OCI-LY1 (cell line): ENCODE data around the gene RTCB.
A peak's percentile ranks its signal among the peaks of the same experiment; 100 is the strongest.

Source experiments
- H2AFZ ChIP-seq: fragments of 200-600 bp; sonication (generic), shearing (Covaris generic); 2 replicates; pipeline ENCODE4 v1.6.0; 2014; ENCODE audit warnings: antibody characterized with exemption, mild to moderate bottlenecking, low read length
- H3F3A ChIP-seq: fragments of 200-600 bp; sonication (generic), shearing (Covaris generic); 2 replicates; pipeline ENCODE4 v1.6.0; 2014; ENCODE audit warnings: mild to moderate bottlenecking, antibody characterized with exemption, low read length, moderate library complexity; ENCODE audit not compliant: insufficient read depth
- H3K27ac ChIP-seq: fragments of 200-600 bp; sonication (generic); 2 replicates; pipeline ENCODE4 v1.5.1; 2014; ENCODE audit warnings: low read length, mixed run types, mild to moderate bottlenecking, low read depth; ENCODE audit not compliant: poor library complexity, severe bottlenecking
- H3K27me3 ChIP-seq: fragments of 200-600 bp; sonication (generic); 2 replicates; pipeline ENCODE4 v1.6.0; 2014; ENCODE audit warnings: antibody characterized with exemption, mild to moderate bottlenecking, low read length, moderate library complexity; ENCODE audit not compliant: insufficient read depth
- H3K36me3 ChIP-seq: fragments of 200-600 bp; sonication (generic); 2 replicates; pipeline ENCODE4 v1.6.1; 2014; ENCODE audit warnings: mild to moderate bottlenecking, antibody characterized with exemption, low read length, moderate library complexity, mixed read lengths; ENCODE audit not compliant: insufficient read depth
- H3K4me1 ChIP-seq: fragments of 200-600 bp; sonication (generic); 2 replicates; pipeline ENCODE4 v1.5.1; 2014; ENCODE audit warnings: mild to moderate bottlenecking, low read length, moderate library complexity; ENCODE audit not compliant: insufficient read depth, severe bottlenecking
- H3K4me2 ChIP-seq: fragments of 200-600 bp; sonication (generic), shearing (Covaris generic); 2 replicates; pipeline ENCODE4 v1.6.1; 2014; ENCODE audit warnings: low read length
- H3K4me3 ChIP-seq: fragments of 200-600 bp; sonication (generic); 2 replicates; pipeline ENCODE4 v1.5.1; 2014; ENCODE audit warnings: low read length, low read depth, mild to moderate bottlenecking, mixed read lengths; ENCODE audit not compliant: poor library complexity, severe bottlenecking
- H3K79me2 ChIP-seq: fragments of 200-600 bp; shearing (Covaris generic); 2 replicates; pipeline ENCODE4 v1.6.1; 2016; ENCODE audit warnings: mixed run types, low read length, mixed read lengths; ENCODE audit not compliant: insufficient read depth
- H3K9ac ChIP-seq: fragments of 200-600 bp; sonication (generic), shearing (Covaris generic); 2 replicates; pipeline ENCODE4 v1.6.1; 2014; ENCODE audit warnings: mild to moderate bottlenecking, low read length, mixed read lengths
- H3K9me2 ChIP-seq: fragments of 200-600 bp; sonication (generic), shearing (Covaris generic); 2 replicates; pipeline ENCODE4 v1.6.1; 2014; ENCODE audit warnings: low read depth, mild to moderate bottlenecking, low read length, mixed read lengths
- H3K9me3 ChIP-seq: fragments of 200-600 bp; shearing (Covaris generic); 2 replicates; pipeline ENCODE4 v1.6.1; 2014; ENCODE audit warnings: low read length, mixed read lengths
- H4K20me1 ChIP-seq: fragments of 200-600 bp; sonication (generic), shearing (Covaris generic); 2 replicates; pipeline ENCODE4 v1.6.0; 2016; ENCODE audit warnings: mild to moderate bottlenecking, low read length; ENCODE audit not compliant: insufficient read depth
- EZH2 ChIP-seq: fragments of 200-600 bp; sonication (generic), shearing (Covaris generic); IDR thresholded peaks from 2 replicates; pipeline ENCODE4 v1.8.0; 2017; ENCODE audit warnings: borderline replicate concordance, mixed run types, mild to moderate bottlenecking, antibody characterized with exemption, low read length, moderate library complexity, mixed read lengths
- TF ChIP-seq, protein P1 (sequence below): fragments of 200-600 bp; sonication (generic), shearing (Covaris generic); IDR thresholded peaks from 2 replicates; pipeline ENCODE4 v1.5.1; 2017; ENCODE audit warnings: mild to moderate bottlenecking, antibody characterized with exemption, low read length, moderate library complexity, mixed read lengths

Gene RTCB

DNA sequence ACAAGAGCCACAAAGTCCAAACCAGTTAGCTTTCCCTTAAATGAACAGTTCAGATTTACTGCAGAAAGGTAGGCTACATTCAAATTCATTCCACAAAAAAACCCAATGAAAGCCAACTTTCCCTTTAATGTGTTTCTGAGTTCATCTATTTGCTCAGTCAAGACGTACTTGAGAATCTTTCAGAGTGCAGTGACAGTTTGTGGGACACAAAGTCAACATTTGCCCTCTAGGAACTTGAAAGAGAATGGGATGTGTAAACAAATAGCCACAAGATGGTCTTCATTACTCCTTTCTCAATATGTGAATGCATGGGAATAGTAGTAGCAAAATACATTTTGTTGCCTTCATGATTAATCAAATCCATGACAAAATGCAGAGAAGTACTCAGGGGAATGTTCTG is 15.8 kb downstream of the RTCB start:
- no peak overlapping the region for H3K4me3 ChIP-seq
- H3K4me1 ChIP-seq: no peaks in the 10 kb centered on the region
- H4K20me1 ChIP-seq: no peaks in the 10 kb centered on the region
- H3K4me2 ChIP-seq: no peak overlapping the region
- H3K27ac ChIP-seq: no peak overlapping the region
- no peaks in the 10 kb centered on the region for H3K9me3 ChIP-seq
- no peak overlapping the region for H2AFZ ChIP-seq
- TF ChIP-seq, protein P1, sequence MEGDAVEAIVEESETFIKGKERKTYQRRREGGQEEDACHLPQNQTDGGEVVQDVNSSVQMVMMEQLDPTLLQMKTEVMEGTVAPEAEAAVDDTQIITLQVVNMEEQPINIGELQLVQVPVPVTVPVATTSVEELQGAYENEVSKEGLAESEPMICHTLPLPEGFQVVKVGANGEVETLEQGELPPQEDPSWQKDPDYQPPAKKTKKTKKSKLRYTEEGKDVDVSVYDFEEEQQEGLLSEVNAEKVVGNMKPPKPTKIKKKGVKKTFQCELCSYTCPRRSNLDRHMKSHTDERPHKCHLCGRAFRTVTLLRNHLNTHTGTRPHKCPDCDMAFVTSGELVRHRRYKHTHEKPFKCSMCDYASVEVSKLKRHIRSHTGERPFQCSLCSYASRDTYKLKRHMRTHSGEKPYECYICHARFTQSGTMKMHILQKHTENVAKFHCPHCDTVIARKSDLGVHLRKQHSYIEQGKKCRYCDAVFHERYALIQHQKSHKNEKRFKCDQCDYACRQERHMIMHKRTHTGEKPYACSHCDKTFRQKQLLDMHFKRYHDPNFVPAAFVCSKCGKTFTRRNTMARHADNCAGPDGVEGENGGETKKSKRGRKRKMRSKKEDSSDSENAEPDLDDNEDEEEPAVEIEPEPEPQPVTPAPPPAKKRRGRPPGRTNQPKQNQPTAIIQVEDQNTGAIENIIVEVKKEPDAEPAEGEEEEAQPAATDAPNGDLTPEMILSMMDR: no peak
- TF ChIP-seq EZH2: no peak
- no peaks in the 10 kb centered on the region for H3K27me3 ChIP-seq
- H3K9me2 ChIP-seq: no peaks in the 10 kb centered on the region
- no peaks in the 10 kb centered on the region for H3F3A ChIP-seq
- H3K9ac ChIP-seq: no peak overlapping the region
- no peaks in the 10 kb centered on the region for H3K79me2 ChIP-seq
- peaks cover 92% of the 10 kb centered on the region for H3K36me3 ChIP-seq

DNA sequence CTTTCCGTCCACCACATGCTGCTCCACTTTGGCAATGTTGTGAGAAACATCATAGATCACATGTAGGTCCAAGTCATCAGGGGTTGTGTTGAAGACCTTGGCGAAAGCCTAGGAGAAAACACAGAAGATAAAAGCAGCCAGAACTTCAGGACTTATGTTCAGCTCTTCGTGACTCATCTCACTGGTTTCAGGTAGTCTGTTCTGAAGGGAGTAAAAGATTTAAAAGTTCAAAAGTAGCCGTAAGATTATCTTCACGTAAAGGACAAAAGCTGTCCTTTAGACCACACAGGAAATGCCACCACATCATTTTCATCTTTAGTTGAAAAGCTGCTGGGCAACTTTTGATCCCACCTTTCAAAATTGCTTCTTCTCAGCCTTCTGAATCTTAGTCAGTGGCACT is 16.9 kb downstream of the RTCB start:
- no peak overlapping the region for H3K4me2 ChIP-seq
- no peaks in the 10 kb centered on the region for H3K9me3 ChIP-seq

DNA sequence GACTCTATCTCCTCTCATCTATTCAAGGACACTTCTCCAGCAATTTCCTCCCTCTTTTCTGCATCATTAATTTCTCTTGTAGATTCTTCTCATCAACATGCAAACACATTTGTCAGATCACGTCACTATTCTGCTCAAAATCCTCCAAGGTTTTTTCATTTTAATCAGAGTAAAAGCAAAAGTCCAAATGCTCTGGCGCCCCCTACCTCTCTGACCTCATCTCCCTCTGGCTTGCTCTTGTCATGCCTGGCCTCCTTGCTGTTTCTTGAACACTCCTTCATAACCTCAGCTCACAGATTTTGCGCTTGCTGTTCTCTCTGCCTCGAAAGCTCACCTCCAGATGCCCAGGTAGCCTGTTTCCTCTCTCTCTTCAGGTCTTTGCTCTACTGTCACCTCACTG is 22.4 kb downstream of the RTCB start:
- H3K9me2 ChIP-seq: no peaks in the 10 kb centered on the region
- H3K27ac ChIP-seq: no peak overlapping the region
- H3F3A ChIP-seq: no peaks in the 10 kb centered on the region
- no peak overlapping the region for H3K4me3 ChIP-seq
- peaks cover 68% of the 10 kb centered on the region for H3K36me3 ChIP-seq
- TF ChIP-seq, protein P1: peak; percentile 56
- TF ChIP-seq EZH2: no peak
- H3K9ac ChIP-seq: no peak overlapping the region
- no peaks in the 10 kb centered on the region for H4K20me1 ChIP-seq
- no peaks in the 10 kb centered on the region for H3K79me2 ChIP-seq
- H3K9me3 ChIP-seq: no peaks in the 10 kb centered on the region
- H2AFZ ChIP-seq: no peak overlapping the region
- no peaks in the 10 kb centered on the region for H3K27me3 ChIP-seq
- H3K4me1 ChIP-seq: no peaks in the 10 kb centered on the region
- no peak overlapping the region for H3K4me2 ChIP-seq

More for the DNA sequence above, 16.9 kb downstream of the RTCB start:
- no peak overlapping the region for H3K9ac ChIP-seq
- H3K27me3 ChIP-seq: no peaks in the 10 kb centered on the region
- H3K4me1 ChIP-seq: no peaks in the 10 kb centered on the region
- peaks cover 91% of the 10 kb centered on the region for H3K36me3 ChIP-seq
- TF ChIP-seq, protein P1: no peak
- no peaks in the 10 kb centered on the region for H4K20me1 ChIP-seq
- H3K27ac ChIP-seq: no peak overlapping the region
- no peaks in the 10 kb centered on the region for H3K79me2 ChIP-seq
- H2AFZ ChIP-seq: no peak overlapping the region
- H3K4me3 ChIP-seq: no peak overlapping the region
- H3K9me2 ChIP-seq: no peaks in the 10 kb centered on the region
- no peaks in the 10 kb centered on the region for H3F3A ChIP-seq
